OCI-LY1 (cell line): Measurements from ENCODE around the gene SPECC1L.

Source experiments
- CTCF ChIP-seq: fragments of 200-600 bp; sonication (generic), shearing (Covaris generic); IDR thresholded peaks from 2 replicates; pipeline ENCODE4 v1.5.1; 2017; ENCODE audit warnings: mild to moderate bottlenecking, antibody characterized with exemption, low read length, moderate library complexity, mixed read lengths
- EZH2 ChIP-seq: fragments of 200-600 bp; sonication (generic), shearing (Covaris generic); IDR thresholded peaks from 2 replicates; pipeline ENCODE4 v1.8.0; 2017; ENCODE audit warnings: borderline replicate concordance, mixed run types, mild to moderate bottlenecking, antibody characterized with exemption, low read length, moderate library complexity, mixed read lengths

- TF ChIP-seq CTCF (no peak), EZH2 (no peak)
These were observed 14.1 kb downstream of the SPECC1L start for GRCh38 chr22:24284747-24285203.
